Gastrocnemius medialis (tissue), 4 donors: ENCODE data around the gene IL21R.
"Not testable (repeated sequence)": the region's sequence is repeated elsewhere in the genome, so short reads cannot be mapped to it uniquely, and the experiment has no call there.

Experiments
- CTCF ChIP-seq, 5 experiments: fragments of 450-650 bp in 3 of 5; fragments of 200-600 bp in 2 of 5; sonication (generic) in 2 of 5; IDR thresholded peaks in 4 of 5; conservative IDR thresholded peaks in 1 of 5; 1 replicate in 4 of 5; 2 replicates in 1 of 5; pipeline ENCODE4 v1.5.1; 2016 to 2019; ENCODE audit warnings: antibody characterized with exemption in 5 of 5, mild to moderate bottlenecking in 3 of 5, moderate library complexity in 3 of 5
- POLR2A ChIP-seq, 2 donors: fragments of 450-650 bp; IDR thresholded peaks; one replicate each; pipeline ENCODE4 v1.6.1; 2017; ENCODE audit warnings: antibody characterized with exemption in 2 of 2, mild to moderate bottlenecking in 2 of 2, moderate library complexity in 2 of 2

- TF ChIP-seq POLR2A (IDR thresholded peaks at IDR 0.05); CTCF (IDR thresholded peaks at IDR 0.05 in 4 of 5, conservative IDR thresholded peaks at IDR 0.05 in 1 of 5): not testable (repeated sequence)
Measured at GRCh38 chr16:27409958-27410357, 8.0 kb downstream of the IL21R start.
